HG03354 (cell line): ENCODE measurements around the gene ABCA5.

Source experiments
- ATAC-seq: cut with Tn5 transposase; IDR thresholded peaks from one replicate; pipeline ENCODE4 v1.9.1; 2021; ENCODE audit warnings: mild to moderate bottlenecking; ENCODE audit not compliant: unreplicated experiment, poor library complexity, severe bottlenecking

ABCA5 gene

GRCh38 chr17:69268543-69269014 is 58.4 kb downstream of the ABCA5 start:
- ATAC-seq = no peak

DNA sequence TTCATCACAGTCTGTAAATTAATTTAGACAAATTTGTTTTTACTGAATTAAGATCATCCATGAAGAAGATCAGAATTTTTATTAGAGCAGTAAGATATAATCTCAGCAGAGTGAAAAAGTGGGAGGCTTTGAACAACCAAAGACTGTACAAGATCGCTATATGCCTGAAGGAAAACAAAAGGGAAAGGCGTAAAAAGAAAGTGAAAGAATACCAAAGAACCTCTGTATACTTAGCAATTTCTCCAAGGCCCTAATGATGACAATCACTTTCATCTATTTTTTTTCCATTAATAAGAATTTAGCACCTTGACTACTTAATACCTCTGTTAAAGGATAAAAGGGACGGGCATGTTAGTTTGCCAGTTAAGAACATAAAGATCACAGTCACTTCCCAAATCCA is 59.7 kb downstream of the ABCA5 start:
- ATAC-seq = no peak

DNA sequence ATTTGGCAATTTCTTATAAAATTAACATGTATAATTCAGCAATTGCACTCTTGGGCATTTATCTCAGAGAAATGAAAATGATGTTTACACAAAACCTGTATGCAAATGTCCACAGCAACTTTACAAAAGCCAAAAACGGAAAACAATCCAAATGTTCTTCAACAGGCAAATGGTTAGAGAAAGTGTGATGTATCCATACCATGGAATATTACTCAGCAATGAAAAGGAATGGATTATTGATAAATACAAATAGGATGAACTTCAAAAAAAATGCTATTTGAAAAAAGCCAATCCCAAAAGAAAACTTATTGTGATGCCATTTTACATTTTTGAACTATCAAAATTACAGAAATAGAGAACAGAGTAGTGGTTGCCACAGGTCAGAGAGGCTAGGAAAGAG is 61.1 kb downstream of the ABCA5 start:
- no peak for ATAC-seq

DNA sequence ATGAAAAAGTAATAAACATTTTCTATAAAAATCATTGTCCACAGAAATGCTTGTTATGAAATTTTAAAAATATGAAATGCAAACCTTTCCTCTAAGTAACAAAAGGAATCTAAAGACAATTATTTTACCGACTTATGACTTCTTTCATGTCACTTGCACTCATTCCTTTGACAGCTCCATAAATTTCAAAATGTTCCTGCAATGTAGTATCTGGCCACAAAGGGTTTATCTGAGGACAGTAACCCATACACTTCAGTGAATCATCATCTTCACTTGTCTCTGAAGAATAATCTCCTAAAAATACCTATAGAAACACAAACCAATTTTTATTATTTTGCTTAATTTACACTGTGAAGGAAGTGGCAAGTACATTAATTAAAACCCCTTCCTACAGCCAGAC is 72.7 kb downstream of the ABCA5 start:
- ATAC-seq = no peak

GRCh38 chr17:69250641-69251040 is 76.3 kb downstream of the ABCA5 start:
- ATAC-seq = no peak

DNA sequence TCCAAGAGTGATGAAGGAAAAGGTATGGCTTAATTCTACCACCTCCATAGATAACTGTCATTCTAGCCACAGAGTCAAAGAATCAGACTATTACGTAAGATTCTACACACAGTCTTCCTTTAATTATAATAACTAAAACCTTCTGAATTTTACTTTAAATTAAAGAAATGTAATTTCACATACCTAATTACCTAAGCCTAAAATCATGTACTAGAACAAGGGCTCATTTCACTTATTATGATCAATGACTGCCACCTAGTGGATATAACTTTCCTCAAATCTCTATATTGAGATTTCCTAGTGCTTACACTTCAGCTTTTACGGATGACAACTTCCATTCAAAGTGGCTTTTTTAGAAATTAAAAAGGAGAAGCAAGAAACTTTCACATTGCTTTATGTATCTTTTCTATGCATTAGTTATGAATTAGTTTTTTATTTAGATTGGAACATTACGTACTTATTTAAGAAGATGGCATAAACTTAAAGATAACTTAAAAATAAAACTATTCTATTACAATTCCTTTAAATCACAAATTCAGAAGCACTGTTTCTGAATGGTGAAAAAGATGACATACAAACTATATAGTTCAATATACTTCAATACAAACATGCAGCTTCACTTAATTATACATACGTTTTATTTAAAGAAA is 80.1 kb downstream of the ABCA5 start:
- ATAC-seq = no peak

DNA sequence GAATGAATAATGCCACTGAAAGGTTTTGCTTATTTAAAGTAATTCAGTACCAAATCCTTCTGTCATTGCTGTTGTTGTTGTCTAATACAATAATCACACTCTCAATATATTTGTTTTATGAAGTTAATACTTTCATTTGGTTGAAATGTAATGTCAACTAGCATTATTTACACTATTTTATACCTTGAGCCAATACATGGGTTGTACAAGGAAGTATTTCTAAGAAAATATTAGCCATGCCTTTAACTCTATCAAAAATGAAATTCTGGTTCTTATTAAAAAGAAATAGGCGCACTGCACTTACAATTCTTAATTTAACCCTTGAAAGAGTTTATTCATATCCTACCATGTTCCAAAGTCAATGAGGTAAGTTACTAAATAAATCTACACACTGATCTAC is 80.7 kb downstream of the ABCA5 start:
- no peak for ATAC-seq

- ATAC-seq = no peak
These were observed 81.3 kb downstream of the ABCA5 start for GRCh38 chr17:69245617-69246016.

- no peak for ATAC-seq
These were observed 87.0 kb downstream of the ABCA5 start for GRCh38 chr17:69239611-69240600.

- no peak for ATAC-seq
These were observed 90.0 kb downstream of the ABCA5 start for GRCh38 chr17:69236946-69237345.

- no peak for ATAC-seq
These were observed 90.5 kb downstream of the ABCA5 start for GRCh38 chr17:69236464-69236863.

- peak; percentile 95 for ATAC-seq
These were observed 91.4 kb downstream of the ABCA5 start for GRCh38 chr17:69235338-69236058.

DNA sequence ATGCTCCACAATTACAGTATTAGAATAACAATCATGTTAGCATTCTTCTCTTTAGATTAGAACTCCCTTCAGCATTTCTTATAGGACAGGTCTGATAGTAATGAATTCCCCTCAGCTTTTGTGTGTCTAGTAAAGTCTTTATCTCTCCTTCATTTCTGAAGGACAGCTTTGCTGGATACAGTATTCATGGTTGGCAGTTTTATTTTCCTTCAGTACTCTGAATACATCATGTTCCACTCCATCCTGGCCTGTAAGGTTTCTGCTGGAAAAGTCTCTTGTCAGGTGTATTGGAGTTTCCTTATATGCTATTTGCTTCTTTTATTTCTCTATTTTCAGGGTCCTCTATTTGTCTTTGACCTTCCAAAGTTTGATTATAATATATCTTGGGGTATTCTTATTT is 94.3 kb downstream of the ABCA5 start:
- no peak for ATAC-seq

GRCh38 chr17:69231521-69231920 is 95.4 kb downstream of the ABCA5 start:
- ATAC-seq = no peak

DNA sequence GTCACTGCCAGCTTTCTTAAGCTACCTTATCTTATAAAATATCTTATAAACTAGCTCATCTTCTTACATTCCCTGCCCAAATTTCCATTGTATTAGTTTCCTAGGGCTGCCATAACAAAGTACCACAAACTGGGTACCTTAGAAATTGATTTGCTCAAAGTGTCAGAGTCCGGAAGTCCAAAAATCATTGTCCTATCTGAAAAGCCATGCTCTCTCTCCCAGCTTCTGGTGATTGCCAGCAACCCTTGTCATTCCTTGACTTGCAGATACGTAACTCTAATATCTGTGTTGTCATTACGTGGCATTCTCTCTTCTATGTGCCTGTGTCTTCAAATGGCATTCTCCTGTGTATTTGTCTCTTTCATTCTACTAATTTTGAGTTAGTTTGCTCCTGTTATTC is 96.0 kb downstream of the ABCA5 start:
- ATAC-seq = no peak

DNA sequence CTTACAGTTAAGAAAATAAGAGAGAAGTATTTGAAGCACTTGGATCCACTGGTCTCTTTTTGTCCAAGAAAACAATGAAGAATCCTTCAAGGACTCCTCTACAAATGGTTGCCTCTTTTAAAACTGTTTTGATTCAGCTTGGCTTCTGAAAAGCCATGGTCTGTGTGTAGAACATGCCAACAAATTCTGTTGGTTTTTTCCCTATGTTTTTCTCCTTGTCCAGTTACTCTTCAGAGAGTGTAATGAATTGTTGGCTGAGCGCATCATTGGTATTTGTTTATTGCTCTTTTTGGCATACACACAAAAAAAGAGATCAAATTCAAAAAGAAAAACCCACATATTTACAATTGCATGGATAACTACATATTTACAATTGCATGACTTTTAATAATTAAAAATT is 98.4 kb downstream of the ABCA5 start, which contains the start of gene ABCA10:
Gene ABCA10, minus strand, starts transcription at position 249 of the 400 bp plus-strand sequence. CDS start 3,466 bp downstream, outside the sequence.
- no peak for ATAC-seq

DNA sequence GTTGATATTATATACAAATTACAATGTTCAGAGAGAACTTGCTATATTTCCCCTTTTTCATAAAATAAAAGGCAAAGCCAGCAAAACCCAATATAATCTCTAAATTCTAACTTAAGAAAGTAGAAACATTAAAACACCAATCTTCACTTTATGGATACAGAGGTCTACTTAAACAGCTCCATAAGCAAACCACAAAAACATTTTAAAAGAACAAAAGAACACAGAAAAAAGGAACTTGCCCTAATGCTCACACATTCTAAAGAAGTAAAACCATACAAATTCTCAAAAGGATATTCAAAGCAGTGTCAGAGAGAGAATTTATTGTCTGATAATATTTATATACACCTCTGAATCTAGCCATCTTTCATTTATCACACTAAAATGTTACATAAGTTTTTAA is 98.9 kb downstream of the ABCA5 start:
- ATAC-seq = no peak

DNA sequence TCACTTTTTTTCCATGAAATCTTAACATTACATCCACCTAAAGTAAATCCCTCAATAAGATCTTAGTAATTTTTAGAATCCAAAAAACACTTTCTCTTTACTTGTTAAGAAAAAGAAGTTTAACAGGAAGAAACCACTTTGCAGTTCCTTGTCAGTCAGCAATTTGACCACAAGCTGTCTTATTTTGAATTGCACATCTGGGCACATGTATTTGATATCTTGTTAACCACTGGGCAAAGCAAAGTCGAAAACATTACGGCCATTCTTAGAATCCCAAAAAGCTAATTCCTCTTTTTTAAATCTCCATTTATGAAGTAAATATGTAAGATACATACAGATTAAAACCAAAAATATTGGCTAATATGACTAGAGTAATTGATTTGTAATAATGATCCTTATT is 99.4 kb downstream of the ABCA5 start:
- ATAC-seq = no peak

GRCh38 chr17:69223809-69224208 is 103.1 kb downstream of the ABCA5 start:
- ATAC-seq = peak; percentile 98

DNA sequence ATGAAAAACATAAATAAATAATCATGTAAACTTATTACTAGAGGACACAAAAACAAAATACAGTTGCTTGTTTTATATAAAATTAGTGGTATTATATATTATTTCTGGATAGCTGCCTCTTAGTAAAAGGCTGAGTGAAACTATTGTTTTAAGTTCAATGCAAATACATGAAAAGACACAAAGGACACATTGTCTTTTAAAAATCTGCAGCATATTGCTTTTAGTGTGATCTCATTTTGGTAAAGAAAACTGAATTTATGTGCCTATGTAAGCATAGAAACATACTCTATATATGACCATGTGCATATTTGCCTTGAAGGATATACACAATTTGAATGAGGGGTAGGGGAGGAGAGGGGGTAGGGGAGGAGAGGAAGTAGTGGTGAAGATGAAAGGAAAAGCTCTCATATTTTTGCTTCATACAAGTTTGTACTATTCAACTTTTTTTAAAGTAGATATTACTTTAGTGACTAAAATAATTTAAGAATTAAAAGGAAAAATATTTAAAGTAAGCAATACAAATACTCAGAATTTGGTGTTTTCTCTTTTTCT is 104.2 kb downstream of the ABCA5 start:
- no peak for ATAC-seq
